B cell (primary cell): ENCODE data around the gene AGAP1.

Source experiments
- CTCF ChIP-seq: fragments of 200-600 bp; IDR thresholded peaks from one replicate; pipeline ENCODE4 v1.8.0; 2022; ENCODE audit warnings: antibody characterized with exemption, mild to moderate bottlenecking
- EZH2 ChIP-seq: IDR thresholded peaks from 2 replicates; pipeline ENCODE4 v1.6.1; 2012; ENCODE audit warnings: borderline replicate concordance, low read depth, mild to moderate bottlenecking, moderate library complexity, low read length; ENCODE audit not compliant: insufficient read depth, poor library complexity, severe bottlenecking

GRCh38 chr2:235789552-235789951, 295.7 kb downstream of the AGAP1 start:
- TF ChIP-seq CTCF: no peak
- TF ChIP-seq EZH2: no peak
